ENCODE measurements around the gene NXPE3. TPM values are rescaled to one million over a fixed set of nuclear protein-coding genes. Genes with fewer than 3 reads are reported as not detected.

The NXPE3 gene
- total and polyA plus RNA-seq, 10 of the 15 experiments (the other 5 are each of a cell fraction or from before 2014, with no cell fraction given), result 2.0 to 8.7 (median 5.2) TPM

DNA sequence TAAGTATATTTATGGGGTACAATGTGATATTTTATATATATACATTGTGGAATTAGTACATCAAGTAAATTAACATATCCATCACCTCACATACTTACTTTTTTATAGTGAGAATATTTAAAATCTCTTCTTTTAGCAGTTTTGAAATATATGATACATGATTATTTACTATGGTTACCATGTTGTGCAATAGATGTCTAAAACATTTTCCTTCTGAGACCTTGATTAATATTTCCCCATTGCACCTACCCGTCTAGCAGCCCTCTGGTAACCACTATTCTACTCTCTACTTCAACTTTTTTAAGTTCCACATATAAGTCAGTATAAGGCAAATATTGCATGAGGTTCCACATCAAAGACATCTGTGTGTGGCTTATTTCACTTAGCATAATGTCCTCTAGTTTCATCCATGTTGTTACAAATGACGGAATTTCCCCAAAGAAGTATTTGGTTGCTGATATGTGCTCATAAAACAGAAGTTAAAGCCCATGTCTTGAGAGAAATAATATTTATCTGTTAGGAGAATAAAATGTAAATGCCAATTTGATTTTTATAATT is 40.7 kb downstream of the NXPE3 start (continued):
- peak in 1 of 2 experiments; percentile 47; a peak in 1 of 4 replicates for TF ChIP-seq EP300 (IDR thresholded peaks at IDR 0.05; ENCODE audit: borderline replicate concordance in 1 of 2, control insufficient read depth in 1 of 2, low read depth in 2 of 2, low read length in 2 of 2)
- peak; percentile 71; the same call in 1 of the 2 replicates for TF ChIP-seq RELB (IDR thresholded peaks at IDR 0.05; ENCODE audit: low read depth)
- TF ChIP-seq TCF7 (IDR thresholded peaks at IDR 0.05; ENCODE audit: borderline replicate concordance), result peak; percentile 89
- TF ChIP-seq CREB1 (IDR thresholded peaks at IDR 0.05; ENCODE audit: low read depth), result peak; percentile 31; the same call in 1 of the 2 replicates
- 0 out of 2 replicates have a peak, but pooled peaks have one; percentile 17 for TF ChIP-seq NR2F1 (conservative IDR thresholded peaks at IDR 0.05)
- TF ChIP-seq MAX (IDR thresholded peaks at IDR 0.05; ENCODE audit: low read depth, low read length), result no peak
- peak; percentile 77 for TF ChIP-seq RUNX3 (IDR thresholded peaks at IDR 0.05; ENCODE audit: low read length)
- TF ChIP-seq CEBPB (IDR thresholded peaks at IDR 0.05; ENCODE audit: borderline replicate concordance in 1 of 2, low read depth in 2 of 2, low read length in 2 of 2), result peak in 1 of 2 experiments; percentile 61; a peak in 1 of 4 replicates
- TF ChIP-seq FOXM1 (IDR thresholded peaks at IDR 0.05; ENCODE audit: low read depth, low read length), result peak; percentile 41; the same call in 1 of the 2 replicates
- TF ChIP-seq GABPA (IDR thresholded peaks at IDR 0.05; ENCODE audit: low read depth), result no peak
- TF ChIP-seq MYB (IDR thresholded peaks at IDR 0.05; ENCODE audit: borderline replicate concordance, low read depth, low read length), result no peak
- peak; percentile 43; the same call in 1 of the 2 replicates for TF ChIP-seq YY1 (IDR thresholded peaks at IDR 0.05; ENCODE audit: low read depth, low read length)
- peak; percentile 49; the same call in 1 of the 2 replicates for TF ChIP-seq ZNF24 (IDR thresholded peaks at IDR 0.05)
- 0 out of 2 replicates have a peak, but pooled peaks have one; percentile 43 for TF ChIP-seq CREM (IDR thresholded peaks at IDR 0.05; ENCODE audit: low read depth)
- TF ChIP-seq NFIC (IDR thresholded peaks at IDR 0.05; ENCODE audit: low read depth, low read length), result peak; percentile 65
- TF ChIP-seq SRF (IDR thresholded peaks at IDR 0.05; ENCODE audit: low read depth in 2 of 2, low read length in 2 of 2), result no peak
- TF ChIP-seq SKIL (IDR thresholded peaks at IDR 0.05; ENCODE audit: low read depth, poor library complexity, severe bottlenecking), result peak; percentile 56
- peak; percentile 12 for TF ChIP-seq RELA (IDR thresholded peaks at IDR 0.05; ENCODE audit: borderline replicate concordance, partially characterized antibody)
- peak; percentile 57; the same call in 1 of the 2 replicates for TF ChIP-seq ATF7 (IDR thresholded peaks at IDR 0.05; ENCODE audit: low read depth)
- TF ChIP-seq JUNB (IDR thresholded peaks at IDR 0.05), result 0 out of 2 replicates have a peak, but pooled peaks have one; percentile 17
- no peak for TF ChIP-seq MYC (IDR thresholded peaks at IDR 0.05; ENCODE audit: insufficient read depth, insufficient read length, insufficient replicate concordance, low read length, severe bottlenecking)
- TF ChIP-seq, protein P1, sequence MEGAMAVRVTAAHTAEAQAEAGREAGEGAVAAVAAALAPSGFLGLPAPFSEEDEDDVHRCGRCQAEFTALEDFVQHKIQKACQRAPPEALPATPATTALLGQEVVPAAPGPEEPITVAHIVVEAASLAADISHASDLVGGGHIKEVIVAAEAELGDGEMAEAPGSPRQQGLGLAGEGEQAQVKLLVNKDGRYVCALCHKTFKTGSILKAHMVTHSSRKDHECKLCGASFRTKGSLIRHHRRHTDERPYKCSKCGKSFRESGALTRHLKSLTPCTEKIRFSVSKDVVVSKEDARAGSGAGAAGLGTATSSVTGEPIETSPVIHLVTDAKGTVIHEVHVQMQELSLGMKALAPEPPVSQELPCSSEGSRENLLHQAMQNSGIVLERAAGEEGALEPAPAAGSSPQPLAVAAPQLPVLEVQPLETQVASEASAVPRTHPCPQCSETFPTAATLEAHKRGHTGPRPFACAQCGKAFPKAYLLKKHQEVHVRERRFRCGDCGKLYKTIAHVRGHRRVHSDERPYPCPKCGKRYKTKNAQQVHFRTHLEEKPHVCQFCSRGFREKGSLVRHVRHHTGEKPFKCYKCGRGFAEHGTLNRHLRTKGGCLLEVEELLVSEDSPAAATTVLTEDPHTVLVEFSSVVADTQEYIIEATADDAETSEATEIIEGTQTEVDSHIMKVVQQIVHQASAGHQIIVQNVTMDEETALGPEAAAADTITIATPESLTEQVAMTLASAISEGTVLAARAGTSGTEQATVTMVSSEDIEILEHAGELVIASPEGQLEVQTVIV (IDR thresholded peaks at IDR 0.05; ENCODE audit: borderline replicate concordance, partially characterized antibody), result no peak
- no peak for TF ChIP-seq NFXL1 (IDR thresholded peaks at IDR 0.05; ENCODE audit: borderline replicate concordance)
- peak; percentile 49; the same call in 1 of the 2 replicates for TF ChIP-seq BMI1 (IDR thresholded peaks at IDR 0.05; ENCODE audit: borderline replicate concordance)
